GM12801 (cell line): ENCODE data around the gene PMEL.

ENCODE experiments used
- TF ChIP-seq, protein P1 (sequence below): IDR thresholded peaks from one replicate; pipeline ENCODE4 v1.5.1; 2011; ENCODE audit warnings: control low read depth; ENCODE audit not compliant: insufficient read length; ENCODE audit errors: extremely low read depth

Gene PMEL

DNA sequence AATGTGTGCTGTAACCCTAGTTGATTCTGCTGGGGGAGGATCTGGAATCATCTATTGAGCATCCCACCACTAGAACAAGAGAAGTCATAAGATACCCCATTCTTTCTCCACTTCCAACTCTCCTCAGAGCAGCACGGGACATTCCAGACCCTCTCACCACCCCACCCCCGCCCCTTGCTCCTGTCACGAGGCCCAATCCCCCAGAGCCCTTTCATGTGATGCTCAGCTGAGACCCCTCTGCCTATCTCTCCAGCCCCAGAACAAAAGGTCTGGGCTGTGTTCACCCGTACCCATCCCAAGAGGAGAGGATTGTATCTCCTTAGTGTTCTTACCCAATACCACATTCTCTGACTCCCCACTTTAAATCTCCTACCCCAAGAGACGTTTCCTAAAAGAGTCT lies 602 bp downstream of the PMEL start:
- TF ChIP-seq, protein P1, sequence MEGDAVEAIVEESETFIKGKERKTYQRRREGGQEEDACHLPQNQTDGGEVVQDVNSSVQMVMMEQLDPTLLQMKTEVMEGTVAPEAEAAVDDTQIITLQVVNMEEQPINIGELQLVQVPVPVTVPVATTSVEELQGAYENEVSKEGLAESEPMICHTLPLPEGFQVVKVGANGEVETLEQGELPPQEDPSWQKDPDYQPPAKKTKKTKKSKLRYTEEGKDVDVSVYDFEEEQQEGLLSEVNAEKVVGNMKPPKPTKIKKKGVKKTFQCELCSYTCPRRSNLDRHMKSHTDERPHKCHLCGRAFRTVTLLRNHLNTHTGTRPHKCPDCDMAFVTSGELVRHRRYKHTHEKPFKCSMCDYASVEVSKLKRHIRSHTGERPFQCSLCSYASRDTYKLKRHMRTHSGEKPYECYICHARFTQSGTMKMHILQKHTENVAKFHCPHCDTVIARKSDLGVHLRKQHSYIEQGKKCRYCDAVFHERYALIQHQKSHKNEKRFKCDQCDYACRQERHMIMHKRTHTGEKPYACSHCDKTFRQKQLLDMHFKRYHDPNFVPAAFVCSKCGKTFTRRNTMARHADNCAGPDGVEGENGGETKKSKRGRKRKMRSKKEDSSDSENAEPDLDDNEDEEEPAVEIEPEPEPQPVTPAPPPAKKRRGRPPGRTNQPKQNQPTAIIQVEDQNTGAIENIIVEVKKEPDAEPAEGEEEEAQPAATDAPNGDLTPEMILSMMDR = no peak

DNA sequence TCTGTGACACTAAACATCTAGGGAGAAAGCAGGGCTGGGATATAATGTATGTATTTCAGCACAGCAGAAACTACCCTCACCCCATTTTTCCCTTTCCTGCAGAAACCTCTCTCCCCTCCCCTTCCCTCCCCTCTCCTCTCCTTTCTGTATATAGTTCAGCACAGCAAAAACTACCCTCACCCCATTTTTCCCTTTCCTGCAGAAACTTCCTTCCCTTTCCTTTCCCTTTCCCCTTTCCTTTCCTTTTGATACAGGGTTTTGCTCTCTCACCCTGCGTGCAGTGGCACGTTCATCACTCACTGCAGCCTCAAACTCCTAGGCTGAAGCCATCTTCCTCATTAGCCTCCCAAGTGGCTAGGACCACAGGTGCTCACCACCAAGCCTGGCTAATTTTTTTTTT lies 2.1 kb downstream of the PMEL start:
- TF ChIP-seq, protein P1 = no peak

DNA sequence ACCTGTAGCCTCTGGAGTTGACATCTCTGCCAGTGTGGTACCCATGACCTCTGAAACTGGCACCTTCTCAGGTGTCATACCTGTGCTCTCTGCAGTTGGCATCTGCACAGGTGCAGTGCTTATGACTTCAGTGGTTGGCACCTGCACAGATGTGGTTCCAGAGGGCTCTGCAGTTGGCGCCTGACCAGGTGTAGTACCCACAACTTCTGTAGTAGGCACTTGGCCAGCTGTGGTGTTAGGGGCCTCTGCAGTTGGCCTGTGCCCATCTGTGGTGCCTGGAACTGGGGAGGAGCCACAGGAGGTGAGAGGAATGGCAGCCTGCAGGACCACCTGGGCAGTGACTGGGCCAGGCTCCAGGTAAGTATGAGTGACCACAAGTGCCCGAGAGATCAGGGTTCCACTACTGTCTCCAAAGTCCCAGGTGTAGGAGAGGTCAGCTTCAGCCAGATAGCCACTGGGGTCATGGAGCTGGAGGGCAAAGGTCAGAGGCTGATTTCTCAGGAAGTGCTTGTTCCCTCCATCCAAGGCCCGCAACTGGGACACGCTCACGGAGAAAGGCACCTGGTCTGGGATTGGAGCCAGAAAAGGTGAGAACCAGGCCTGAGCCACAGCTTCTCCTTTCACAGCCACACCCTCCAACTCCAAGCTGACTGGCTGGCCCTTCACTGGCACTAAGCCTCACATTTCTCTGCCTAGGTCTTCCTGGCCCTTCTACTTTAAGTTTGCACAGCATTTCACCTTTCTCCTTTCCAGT lies 8.6 kb downstream of the PMEL start:
- TF ChIP-seq, protein P1 = no peak

DNA sequence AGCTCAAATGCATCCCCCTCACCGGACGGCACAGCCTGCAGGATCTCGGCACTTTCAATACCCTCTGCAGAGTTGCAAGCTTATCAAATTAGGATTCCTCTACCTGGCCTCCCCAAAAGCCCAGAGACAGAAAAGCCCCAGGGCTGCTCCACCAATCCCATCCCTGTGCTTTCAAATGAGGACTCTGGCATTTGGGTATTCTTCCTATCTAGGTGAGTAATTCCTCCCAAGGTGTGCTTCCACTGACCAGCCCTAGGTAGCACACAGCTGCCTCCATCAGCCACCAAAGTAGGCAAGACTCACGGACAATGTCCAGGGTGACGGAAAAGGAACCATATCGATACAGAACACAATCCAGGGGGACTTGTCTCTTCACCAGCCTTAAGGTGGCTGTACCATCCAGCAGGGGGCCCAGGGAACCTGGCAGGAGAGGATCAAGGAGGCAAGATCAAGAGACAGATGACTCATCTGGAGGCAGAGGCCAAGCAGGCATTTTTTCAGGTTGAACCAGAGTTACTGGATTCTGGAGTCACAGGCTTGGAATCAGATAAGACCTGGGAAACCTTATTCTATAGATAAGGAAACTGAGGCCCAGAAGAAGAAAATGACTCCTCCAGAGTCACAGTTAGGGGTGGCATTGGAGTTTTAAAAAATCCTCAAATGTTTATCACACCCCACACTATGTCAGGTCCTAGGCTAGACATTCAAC lies 9.9 kb downstream of the PMEL start:
- TF ChIP-seq, protein P1 = no peak

DNA sequence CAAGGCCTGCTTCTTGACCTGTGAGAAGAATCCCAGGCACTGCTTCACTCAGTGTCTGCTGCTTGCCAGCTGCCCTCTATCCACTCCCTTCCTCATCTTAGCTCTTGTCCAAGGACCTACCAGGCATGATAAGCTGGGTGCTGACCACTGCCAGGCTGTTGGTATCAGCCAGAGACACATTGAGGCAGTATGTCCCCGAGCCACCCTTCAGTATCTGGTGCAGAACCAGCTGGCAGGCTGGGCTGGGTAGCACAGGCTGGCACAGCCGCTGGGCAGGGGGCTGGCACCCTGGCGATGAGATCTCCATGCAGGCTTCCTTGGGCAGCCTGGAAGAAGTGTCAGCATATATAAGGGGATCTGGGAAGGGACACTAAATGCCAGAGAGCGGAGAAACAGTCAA lies 10.5 kb downstream of the PMEL start:
- TF ChIP-seq, protein P1 = no peak

DNA sequence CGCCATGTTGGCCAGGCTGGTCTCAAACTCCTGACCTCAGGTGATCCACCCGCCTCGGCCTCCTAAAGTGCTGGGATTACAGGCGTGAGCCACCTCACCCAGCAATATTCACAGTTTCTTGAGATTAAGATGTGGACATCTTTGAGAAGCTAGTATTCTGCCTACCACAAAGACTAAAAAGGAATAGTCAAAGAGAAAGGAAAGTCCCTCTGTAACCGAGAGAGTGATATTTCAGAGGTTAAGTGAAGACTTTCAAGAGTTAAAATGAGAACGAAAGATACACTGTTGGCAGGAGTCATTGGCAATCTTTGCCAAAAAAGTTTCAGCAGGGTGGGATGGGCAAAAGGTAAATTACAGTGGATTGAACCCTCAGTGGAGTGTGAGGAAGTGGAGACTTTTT lies 19.3 kb downstream of the PMEL start:
- TF ChIP-seq, protein P1 = no peak

DNA sequence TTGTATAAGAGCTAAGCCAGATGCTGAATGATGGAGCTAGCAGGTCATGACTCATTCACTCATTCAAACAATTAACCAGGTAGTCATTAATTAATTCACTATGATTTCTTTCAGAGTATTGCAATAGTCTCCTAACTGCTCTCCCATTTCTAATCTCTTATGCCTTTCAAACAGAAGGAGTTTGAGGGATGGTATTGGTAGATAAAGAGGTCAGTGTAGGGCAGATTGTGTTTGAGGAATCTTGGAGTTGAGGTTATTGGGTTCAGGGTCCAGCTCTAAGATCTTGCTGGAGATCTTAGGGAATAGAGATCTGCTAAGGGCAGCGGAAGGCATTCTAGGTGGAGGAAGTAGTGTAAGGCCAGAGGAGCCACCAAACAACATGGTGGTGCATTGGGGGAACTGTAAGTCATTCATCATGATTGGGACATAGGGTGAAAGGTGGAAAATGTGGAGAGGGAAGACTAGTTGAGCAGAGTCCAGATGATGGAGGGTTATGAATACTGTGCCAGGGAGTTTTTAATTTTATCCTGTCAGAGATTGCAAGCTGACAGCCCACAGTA lies 23.2 kb downstream of the PMEL start:
- TF ChIP-seq, protein P1 = no peak
